ENCODE measurements around the gene LRSAM1.

GRCh38 chr9:127423476-127423933 is 27.8 kb upstream of the LRSAM1 start:
- no peak for TF ChIP-seq MAX (IDR thresholded peaks at IDR 0.05)
- TF ChIP-seq NFIC (IDR thresholded peaks at IDR 0.05): no peak
- no peak for TF ChIP-seq RAD21 (IDR thresholded peaks at IDR 0.05; ENCODE audit: low read depth)
- no peak for TF ChIP-seq ZBTB7A (IDR thresholded peaks at IDR 0.05; ENCODE audit: low read depth)
- TF ChIP-seq TAF1 (IDR thresholded peaks at IDR 0.05; ENCODE audit: low read depth): no peak
- no peak for TF ChIP-seq FOXM1 (IDR thresholded peaks at IDR 0.05; ENCODE audit: borderline replicate concordance, low read depth)
- TF ChIP-seq EGR1 (IDR thresholded peaks at IDR 0.05): no peak
